PC-3 (cell line): ENCODE data around the gene CNR1.

ENCODE experiments used
- CTCF ChIP-seq: fragments of 300-600 bp; sonication (generic); conservative IDR thresholded peaks from 2 replicates; pipeline ENCODE4 v1.5.1; 2017; ENCODE audit warnings: antibody characterized with exemption, low read depth, mild to moderate bottlenecking, low read length
- EZH2 ChIP-seq: fragments of 300-600 bp; sonication (generic); IDR thresholded peaks from one replicate; pipeline ENCODE4 v1.6.1; 2017; ENCODE audit warnings: antibody characterized with exemption, mild to moderate bottlenecking, low read length; ENCODE audit not compliant: unreplicated experiment
- EZH2phosphoT487 ChIP-seq: fragments of 300-600 bp; sonication (generic); IDR thresholded peaks from 2 replicates; pipeline ENCODE4 v1.6.1; 2018; ENCODE audit warnings: mild to moderate bottlenecking, antibody characterized with exemption, low read length, borderline replicate concordance

GRCh38 chr6:88111991-88112390 is 54.2 kb downstream of the CNR1 start:
- TF ChIP-seq CTCF, result no peak
- TF ChIP-seq EZH2, result no peak
- no peak for TF ChIP-seq EZH2phosphoT487
